Activated CD4-positive, alpha-beta T cell treated with anti-CD3 and anti-CD28 coated beads for 36 hours (primary cell): ENCODE data around the gene AP4B1. TPM values are rescaled to one million over a fixed set of nuclear protein-coding genes. Genes with fewer than 3 reads are reported as not detected.

Experiments
- ATAC-seq: fragments of 200-7000 bp; cut with Tn5 transposase; one replicate; pipeline ENCODE4 v1.10.0; 2021; ENCODE audit warnings: mild to moderate bottlenecking, moderate library complexity
- CTCF ChIA-PET: fragments of 350-600 bp; sonication (Branson Sonifier 250); formaldehyde crosslinking; loops from one replicate; lab custom pipeline; 2021; ENCODE audit warnings: antibody characterized with exemption; lab: Charles Lee
- POLR2A ChIA-PET: fragments of 350-600 bp; sonication (Branson Sonifier 250); formaldehyde crosslinking; loops from one replicate; lab custom pipeline; 2021; ENCODE audit warnings: antibody characterized with exemption, inconsistent platforms; lab: Charles Lee
- DNase-seq: peaks from one replicate; pipeline ENCODE4 v3.0.0-alpha.2; 2020
- H3K27ac Mint-ChIP-seq: one replicate; pipeline ENCODE4 v1.8.0; 2021; ENCODE audit warnings: mixed read lengths
- H3K27me3 Mint-ChIP-seq: one replicate; pipeline ENCODE4 v1.8.0; 2021; ENCODE audit warnings: mixed read lengths
- H3K36me3 Mint-ChIP-seq: one replicate; pipeline ENCODE4 v1.8.0; 2021; ENCODE audit warnings: low read depth, mixed read lengths
- H3K4me1 Mint-ChIP-seq: one replicate; pipeline ENCODE4 v1.8.0; 2021; ENCODE audit warnings: mixed read lengths
- H3K4me3 Mint-ChIP-seq: one replicate; pipeline ENCODE4 v1.8.0; 2021; ENCODE audit warnings: mild to moderate bottlenecking, moderate library complexity, mixed read lengths
- H3K9me3 Mint-ChIP-seq: one replicate; pipeline ENCODE4 v1.8.0; 2021; ENCODE audit warnings: low read depth, mixed read lengths
- intact Hi-C, 2 experiments: fragments of 100-400 bp; cut with DNase I in 1 of 2; cut with micrococcal nuclease in 1 of 2; formaldehyde crosslinking; loops; one replicate each; pipeline versions ENCODE4 v1.14.2 to v1.15.1; 2022 to 2024; cut with DNase I, micrococcal nuclease
- total RNA-seq, 2 experiments: library from RNA; stranded (reverse); gene quantifications; one replicate each; pipeline ENCODE4 v1.2.3, GENCODE V29; 2021

The AP4B1 gene
- total RNA-seq, 2 experiments from 2014 or later: 27.7 to 39.2 TPM

- H3K9me3 Mint-ChIP-seq: no peaks in the 10 kb centered on the region
- CTCF ChIA-PET: interaction anchor here (1.0 to 1.8 kb wide), 2 partner anchors 11 to 13 kb away, joined by 3 to 5 read pairs; no protein-coding TSS in a partner anchor
- peaks cover 42% of the 10 kb centered on the region for H3K36me3 Mint-ChIP-seq
- intact Hi-C loops: loop anchor here (10.0 kb wide), 2 partner anchors 548 to 808 kb away; partner anchors contain the start of gene MAGI3 (in 1 of the 2)
- H3K4me1 Mint-ChIP-seq: peaks cover 71% of the 10 kb centered on the region
- DNase-seq (no peak), ATAC-seq (no peak)
- POLR2A ChIA-PET: no interaction called here
- no peak overlapping the region for H3K27ac Mint-ChIP-seq
- no peak overlapping the region for H3K4me3 Mint-ChIP-seq
- no peaks in the 10 kb centered on the region for H3K27me3 Mint-ChIP-seq
These were observed 38.6 kb upstream of the AP4B1 start for GRCh38 chr1:113943028-113943811.

GRCh38 chr1:113942527-113942926 lies 37.9 kb upstream of the AP4B1 start:
- Mint-ChIP-seq H3K27ac (no peak overlapping the region), H3K27me3 (no peaks in the 10 kb centered on the region), H3K9me3 (no peaks in the 10 kb centered on the region), H3K4me1 (peaks cover 72% of the 10 kb centered on the region), H3K36me3 (peaks cover 46% of the 10 kb centered on the region), H3K4me3 (no peak overlapping the region)
- intact Hi-C loops: loop anchor here (10.0 kb wide), 2 partner anchors 548 to 808 kb away; partner anchors contain the start of gene MAGI3 (in 1 of the 2)
- ATAC-seq (no peak), DNase-seq (no peak)
- POLR2A ChIA-PET: no interaction called here
- CTCF ChIA-PET: interaction anchor here (1.0 to 1.8 kb wide), 2 partner anchors 12 kb away, joined by 3 to 5 read pairs; no protein-coding TSS in a partner anchor

GRCh38 chr1:113941245-113941559 lies 36.6 kb upstream of the AP4B1 start:
- Mint-ChIP-seq H3K4me1 (peaks cover 72% of the 10 kb centered on the region), H3K4me3 (no peak overlapping the region), H3K36me3 (peaks cover 51% of the 10 kb centered on the region), H3K27me3 (no peaks in the 10 kb centered on the region), H3K9me3 (no peaks in the 10 kb centered on the region), H3K27ac (peak overlapping the region; percentile 90)
- DNase-seq (no peak), ATAC-seq (no peak)
- intact Hi-C loops: loop anchor here (10.0 kb wide), 2 partner anchors 546 to 806 kb away; partner anchors contain the start of gene MAGI3 (in 1 of the 2)
- POLR2A ChIA-PET: interaction anchor here (0.9 to 2.6 kb wide), 2 partner anchors 10 to 14 kb away, joined by 3 to 28 read pairs; no protein-coding TSS in a partner anchor
- CTCF ChIA-PET: interaction anchor here (0.9 to 13.6 kb wide), 4 partner anchors 9 to 106 kb away, joined by 3 to 155 read pairs (median 19); partner anchors contain the start of gene HIPK1

GRCh38 chr1:113940365-113941244 lies 36.0 kb upstream of the AP4B1 start:
- DNase-seq: peak; percentile 72
- Mint-ChIP-seq H3K36me3 (peaks cover 50% of the 10 kb centered on the region), H3K27ac (peak overlapping the region; percentile 90), H3K4me3 (peak overlapping the region; percentile 59), H3K9me3 (no peaks in the 10 kb centered on the region), H3K27me3 (no peaks in the 10 kb centered on the region), H3K4me1 (peaks cover 73% of the 10 kb centered on the region)
- peak; percentile 61 for ATAC-seq
- intact Hi-C loops: loop anchor here (1.0 to 10.0 kb wide), 3 partner anchors 9 to 806 kb away; partner anchors contain the start of gene MAGI3 (in 1 of the 2)
- CTCF ChIA-PET: interaction anchor here (0.9 to 13.6 kb wide), 5 partner anchors 9 to 106 kb away, joined by 3 to 155 read pairs (median 4); partner anchors contain the start of gene HIPK1
- POLR2A ChIA-PET: interaction anchor here (0.9 to 2.6 kb wide), 4 partner anchors 10 to 70 kb away, joined by 3 to 28 read pairs (median 4); no protein-coding TSS in a partner anchor

- intact Hi-C loops: no loop called here
- no peak for ATAC-seq
- CTCF ChIA-PET: interaction anchor here (0.6 to 13.6 kb wide), 5 partner anchors 12 to 1938 kb away, joined by 3 to 155 read pairs (median 3); no protein-coding TSS in a partner anchor
- Mint-ChIP-seq H3K27me3 (no peaks in the 10 kb centered on the region), H3K4me3 (no peak overlapping the region), H3K4me1 (peaks cover 82% of the 10 kb centered on the region), H3K9me3 (no peaks in the 10 kb centered on the region), H3K27ac (peak overlapping the region; percentile 70), H3K36me3 (peaks cover 45% of the 10 kb centered on the region)
- DNase-seq: no peak
- POLR2A ChIA-PET: no interaction called here
These were observed 33.6 kb upstream of the AP4B1 start for GRCh38 chr1:113938192-113938591.

GRCh38 chr1:113937146-113937545 lies 32.5 kb upstream of the AP4B1 start:
- POLR2A ChIA-PET: no interaction called here

GRCh38 chr1:113935970-113936369 lies 31.4 kb upstream of the AP4B1 start:
- DNase-seq (no peak), ATAC-seq (no peak)
- CTCF ChIA-PET: interaction anchor here (2.1 to 13.6 kb wide), 2 partner anchors 14 to 22 kb away, joined by 8 to 155 read pairs; no protein-coding TSS in a partner anchor
- POLR2A ChIA-PET: no interaction called here
- H3K27me3 Mint-ChIP-seq: no peaks in the 10 kb centered on the region
- intact Hi-C loops: no loop called here
- no peaks in the 10 kb centered on the region for H3K9me3 Mint-ChIP-seq
- H3K36me3 Mint-ChIP-seq: peaks cover 37% of the 10 kb centered on the region
- no peak overlapping the region for H3K4me3 Mint-ChIP-seq
- peak overlapping the region; percentile 44 for H3K27ac Mint-ChIP-seq
- H3K4me1 Mint-ChIP-seq: peaks cover 86% of the 10 kb centered on the region

More at GRCh38 chr1:113937146-113937545, 32.5 kb upstream of the AP4B1 start:
- Mint-ChIP-seq H3K27ac (peak overlapping the region; percentile 70), H3K9me3 (no peaks in the 10 kb centered on the region), H3K4me1 (peaks cover 85% of the 10 kb centered on the region), H3K36me3 (peaks cover 45% of the 10 kb centered on the region), H3K27me3 (no peaks in the 10 kb centered on the region), H3K4me3 (peak overlapping the region; percentile 4)
- CTCF ChIA-PET: interaction anchor here (2.1 to 13.6 kb wide), 2 partner anchors 13 to 21 kb away, joined by 8 to 155 read pairs; no protein-coding TSS in a partner anchor
- ATAC-seq (no peak), DNase-seq (no peak)
- intact Hi-C loops: no loop called here

GRCh38 chr1:113935176-113935575 lies 30.6 kb upstream of the AP4B1 start:
- ChIA-PET CTCF (interaction anchor here (0.6 to 13.6 kb wide), 4 partner anchors 15 to 168 kb away, joined by 3 to 155 read pairs (median 6); no protein-coding TSS in a partner anchor), POLR2A (interaction anchor here (0.6 kb wide), 2 partner anchors 39 to 129 kb away, joined by 4 to 5 read pairs; no protein-coding TSS in a partner anchor)
- Mint-ChIP-seq H3K4me1 (peaks cover 79% of the 10 kb centered on the region), H3K9me3 (no peaks in the 10 kb centered on the region), H3K27me3 (no peaks in the 10 kb centered on the region), H3K27ac (peak overlapping the region; percentile 61), H3K4me3 (no peak overlapping the region), H3K36me3 (peaks cover 29% of the 10 kb centered on the region)
- intact Hi-C loops: no loop called here
- DNase-seq: no peak
- no peak for ATAC-seq

GRCh38 chr1:113934511-113935055 lies 30.0 kb upstream of the AP4B1 start:
- no peak for DNase-seq
- Mint-ChIP-seq H3K36me3 (peaks cover 29% of the 10 kb centered on the region), H3K27ac (peak overlapping the region; percentile 90), H3K4me1 (peaks cover 73% of the 10 kb centered on the region), H3K9me3 (no peaks in the 10 kb centered on the region), H3K4me3 (peak overlapping the region; percentile 84), H3K27me3 (no peaks in the 10 kb centered on the region)
- POLR2A ChIA-PET: interaction anchor here (0.6 kb wide), 2 partner anchors 40 to 128 kb away, joined by 4 to 5 read pairs; no protein-coding TSS in a partner anchor
- ATAC-seq: no peak
- CTCF ChIA-PET: interaction anchor here (0.6 to 13.6 kb wide), 3 partner anchors 15 to 167 kb away, joined by 3 to 155 read pairs (median 4); no protein-coding TSS in a partner anchor
- intact Hi-C loops: loop anchor here in 1 of 2 experiments (5.0 kb wide), 1 partner anchor 43 kb away; the partner anchor contains the start of gene OLFML3

- DNase-seq (no peak), ATAC-seq (no peak)
- peaks cover 67% of the 10 kb centered on the region for H3K4me1 Mint-ChIP-seq
- H3K27ac Mint-ChIP-seq: peak overlapping the region; percentile 90
- H3K4me3 Mint-ChIP-seq: peak overlapping the region; percentile 84
- POLR2A ChIA-PET: no interaction called here
- no peaks in the 10 kb centered on the region for H3K9me3 Mint-ChIP-seq
- H3K36me3 Mint-ChIP-seq: peaks cover 26% of the 10 kb centered on the region
- CTCF ChIA-PET: interaction anchor here (0.9 to 13.6 kb wide), 2 partner anchors 16 to 122 kb away, joined by 3 to 155 read pairs; partner anchors contain the start of gene RSBN1
- intact Hi-C loops: loop anchor here in 1 of 2 experiments (5.0 kb wide), 1 partner anchor 43 kb away; the partner anchor contains the start of gene OLFML3
- no peaks in the 10 kb centered on the region for H3K27me3 Mint-ChIP-seq
These were observed 29.4 kb upstream of the AP4B1 start for GRCh38 chr1:113934006-113934405.
